Measurements from ENCODE around the gene CADPS.

The CADPS gene

DNA sequence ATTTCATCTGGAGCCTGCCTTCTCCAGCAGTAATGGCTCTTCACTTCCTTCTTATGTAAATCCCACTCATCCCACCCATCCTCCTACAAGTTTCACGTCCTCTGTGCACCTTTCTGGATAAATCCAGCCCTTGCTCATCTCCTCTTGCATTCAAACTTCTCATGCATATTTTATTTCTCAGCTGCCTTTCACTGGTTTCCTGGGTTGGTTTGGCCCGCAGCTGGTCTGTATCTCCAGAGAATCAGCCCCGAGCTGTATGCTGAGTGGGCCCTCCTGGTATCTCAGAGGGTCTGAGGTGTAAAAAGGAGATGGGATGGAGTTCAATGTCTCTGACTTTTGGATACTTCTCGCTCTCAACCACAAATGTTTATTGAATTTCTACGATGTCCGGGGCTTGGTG is 253.3 kb downstream of the CADPS start:
- TF ChIP-seq, protein P1, sequence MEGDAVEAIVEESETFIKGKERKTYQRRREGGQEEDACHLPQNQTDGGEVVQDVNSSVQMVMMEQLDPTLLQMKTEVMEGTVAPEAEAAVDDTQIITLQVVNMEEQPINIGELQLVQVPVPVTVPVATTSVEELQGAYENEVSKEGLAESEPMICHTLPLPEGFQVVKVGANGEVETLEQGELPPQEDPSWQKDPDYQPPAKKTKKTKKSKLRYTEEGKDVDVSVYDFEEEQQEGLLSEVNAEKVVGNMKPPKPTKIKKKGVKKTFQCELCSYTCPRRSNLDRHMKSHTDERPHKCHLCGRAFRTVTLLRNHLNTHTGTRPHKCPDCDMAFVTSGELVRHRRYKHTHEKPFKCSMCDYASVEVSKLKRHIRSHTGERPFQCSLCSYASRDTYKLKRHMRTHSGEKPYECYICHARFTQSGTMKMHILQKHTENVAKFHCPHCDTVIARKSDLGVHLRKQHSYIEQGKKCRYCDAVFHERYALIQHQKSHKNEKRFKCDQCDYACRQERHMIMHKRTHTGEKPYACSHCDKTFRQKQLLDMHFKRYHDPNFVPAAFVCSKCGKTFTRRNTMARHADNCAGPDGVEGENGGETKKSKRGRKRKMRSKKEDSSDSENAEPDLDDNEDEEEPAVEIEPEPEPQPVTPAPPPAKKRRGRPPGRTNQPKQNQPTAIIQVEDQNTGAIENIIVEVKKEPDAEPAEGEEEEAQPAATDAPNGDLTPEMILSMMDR (IDR thresholded peaks at IDR 0.05; ENCODE audit: low read depth, low read length, missing control alignments) = no peak
- no peak for DNase-seq (ENCODE audit: low read depth)
- in situ Hi-C loops (cut with HindIII; ENCODE audit: low sequenced_read_pairs) = no loop called here
- H3K4me3 ChIP-seq (ENCODE audit: low read depth, low read length) = no peak overlapping the region

DNA sequence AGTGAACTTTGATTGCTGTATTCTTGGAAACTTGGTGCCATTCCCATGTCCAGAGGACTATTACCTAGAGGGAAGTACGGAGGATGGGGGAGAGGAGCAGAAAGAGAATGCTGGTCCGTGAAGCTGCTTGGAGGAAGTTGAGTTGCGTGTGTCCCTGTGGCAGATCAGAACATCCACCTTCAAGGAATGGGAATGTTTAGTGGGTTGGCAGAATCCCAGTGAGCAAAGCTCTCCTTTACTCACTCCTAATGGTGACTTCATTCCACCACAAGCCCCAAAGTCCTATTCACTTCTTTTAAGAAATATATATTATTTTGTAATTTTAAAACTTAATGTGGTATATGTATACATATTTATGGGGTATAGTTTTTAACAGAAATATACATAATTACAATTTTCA is 254.0 kb downstream of the CADPS start:
- in situ Hi-C loops (cut with HindIII; ENCODE audit: low sequenced_read_pairs) = no loop called here
- TF ChIP-seq, protein P1 (IDR thresholded peaks at IDR 0.05; ENCODE audit: low read depth, low read length, missing control alignments) = no peak
- no peak for DNase-seq (ENCODE audit: low read depth)
- no peak overlapping the region for H3K4me3 ChIP-seq (ENCODE audit: low read depth, low read length)

DNA sequence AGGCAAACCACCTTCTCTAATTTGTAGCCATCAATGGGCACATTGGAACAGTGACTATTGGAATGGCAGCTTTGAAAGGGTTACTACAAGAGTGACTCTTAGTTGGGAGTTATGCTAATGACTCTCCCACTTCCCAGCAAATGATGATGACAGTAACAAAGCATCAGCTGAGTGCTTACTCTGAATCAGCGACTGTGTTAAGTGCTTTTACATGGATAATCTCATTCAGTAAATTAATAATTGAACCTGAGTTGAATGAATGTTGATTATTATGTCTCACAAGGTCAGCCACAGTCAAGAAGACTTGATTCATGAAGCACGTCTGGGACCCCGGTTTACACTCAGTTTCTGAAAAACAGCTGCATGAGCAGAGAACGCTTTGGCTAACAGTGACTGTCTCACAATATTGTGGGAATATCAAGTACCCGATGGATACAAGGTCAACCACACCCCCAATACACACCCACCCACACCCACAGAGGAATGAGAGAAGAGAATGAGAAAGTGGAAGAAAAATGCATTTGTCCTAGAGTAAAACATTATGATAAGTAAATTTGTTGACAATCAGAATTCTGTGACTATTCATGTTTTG is 259.9 kb downstream of the CADPS start:
- H3K4me3 ChIP-seq (ENCODE audit: low read depth, low read length) = no peak overlapping the region
- TF ChIP-seq, protein P1 (IDR thresholded peaks at IDR 0.05; ENCODE audit: low read depth, low read length, missing control alignments) = no peak
- DNase-seq (ENCODE audit: low read depth) = no peak
- in situ Hi-C loops (cut with HindIII; ENCODE audit: low sequenced_read_pairs) = no loop called here

DNA sequence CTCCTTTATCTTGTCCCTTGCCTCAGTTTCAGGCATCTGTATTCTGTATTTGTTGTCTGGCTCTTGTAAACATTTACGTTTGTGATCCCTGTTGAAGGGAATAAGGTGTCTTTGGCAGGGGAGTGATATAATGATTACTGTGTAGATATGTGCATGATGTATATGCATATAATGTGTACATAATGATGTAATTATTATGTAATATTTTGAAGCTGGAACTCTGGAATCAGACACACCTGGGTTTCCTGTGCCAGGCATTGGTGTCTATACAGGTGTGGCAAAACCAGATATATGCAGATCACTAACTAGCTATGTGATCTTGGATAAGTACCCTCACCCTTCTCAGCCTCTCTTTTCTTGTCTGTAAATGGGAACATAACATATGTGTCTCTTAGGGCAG is 260.7 kb downstream of the CADPS start:
- no peak for DNase-seq (ENCODE audit: low read depth)
- no peak overlapping the region for H3K4me3 ChIP-seq (ENCODE audit: low read depth, low read length)
- TF ChIP-seq, protein P1 (IDR thresholded peaks at IDR 0.05; ENCODE audit: low read depth, low read length, missing control alignments) = no peak
- in situ Hi-C loops (cut with HindIII; ENCODE audit: low sequenced_read_pairs) = no loop called here

DNA sequence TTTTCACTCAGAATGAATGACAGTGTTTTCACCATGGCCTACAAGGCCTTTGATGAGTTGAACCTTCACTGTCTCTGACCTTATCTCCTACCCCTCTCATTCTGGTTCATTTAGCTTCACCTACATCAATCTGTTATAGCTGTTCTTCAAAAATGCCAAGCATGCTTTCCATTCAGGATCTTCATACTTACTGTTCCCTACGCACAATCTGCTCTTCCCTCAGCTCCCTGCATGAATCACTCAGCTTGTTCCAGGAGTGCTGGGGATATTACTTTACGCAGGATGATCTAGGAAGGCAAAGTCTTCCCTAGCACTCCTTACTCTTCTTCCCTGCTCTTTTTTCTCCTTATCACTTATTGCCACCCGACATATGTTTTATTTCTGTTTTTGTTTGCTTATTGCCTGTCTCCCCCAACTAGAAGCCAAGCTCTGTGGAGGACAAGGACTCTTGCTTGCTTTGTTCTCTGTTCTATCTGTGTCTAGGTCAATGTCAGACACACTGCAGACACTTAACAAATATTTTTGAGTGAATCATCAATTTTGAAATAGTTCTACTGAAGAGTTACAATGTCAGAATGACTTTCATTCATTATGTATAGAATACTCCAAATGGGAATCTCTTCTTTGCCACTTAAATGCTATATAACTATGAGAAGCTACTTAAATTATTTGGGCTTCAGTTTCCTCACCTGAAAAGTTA is 263.5 kb downstream of the CADPS start:
- TF ChIP-seq, protein P1 (IDR thresholded peaks at IDR 0.05; ENCODE audit: low read depth, low read length, missing control alignments) = no peak
- no peak for DNase-seq (ENCODE audit: low read depth)
- in situ Hi-C loops (cut with HindIII; ENCODE audit: low sequenced_read_pairs) = no loop called here
- no peak overlapping the region for H3K4me3 ChIP-seq (ENCODE audit: low read depth, low read length)

DNA sequence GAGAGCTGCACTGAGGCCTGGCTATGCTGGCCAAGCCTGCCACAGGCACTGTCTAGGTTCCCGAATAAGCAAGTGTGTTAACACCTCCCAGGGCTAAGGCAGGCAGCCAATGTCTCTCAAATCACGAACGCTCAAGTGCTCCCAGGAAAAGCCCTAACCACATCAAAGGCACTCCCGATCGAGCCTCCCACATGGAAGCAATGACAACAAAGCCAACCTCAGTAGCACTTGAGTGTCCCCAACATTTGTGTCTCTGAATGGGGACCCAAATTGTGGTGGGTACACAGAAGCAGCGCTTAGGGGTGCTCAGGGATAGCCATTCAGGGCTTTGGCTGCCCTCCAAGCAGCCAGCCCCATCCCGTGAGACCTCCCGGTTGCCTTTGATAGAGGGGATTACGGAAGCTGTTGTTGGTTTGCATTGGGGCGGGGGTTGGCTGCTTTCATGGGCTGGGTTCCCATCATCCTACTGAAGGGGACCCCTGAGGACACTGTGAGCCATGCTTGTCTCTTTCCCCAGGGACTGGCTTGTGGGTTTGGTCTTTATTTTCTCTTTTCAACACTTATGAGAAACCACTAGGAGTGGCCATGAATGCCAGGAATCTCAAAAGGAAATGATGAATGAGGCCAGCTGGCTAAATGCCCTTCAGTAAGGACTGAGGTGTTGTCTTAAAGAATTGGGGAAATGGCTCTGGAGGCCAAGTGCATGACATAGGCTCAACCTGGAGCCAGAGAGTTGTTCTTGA is 267.8 kb downstream of the CADPS start:
- peak; percentile 89 for DNase-seq (ENCODE audit: low read depth)
- TF ChIP-seq, protein P1 (IDR thresholded peaks at IDR 0.05; ENCODE audit: low read depth, low read length, missing control alignments) = no peak
- in situ Hi-C loops (cut with HindIII; ENCODE audit: low sequenced_read_pairs) = no loop called here
- no peak overlapping the region for H3K4me3 ChIP-seq (ENCODE audit: low read depth, low read length)
